GM12878 (cell line): ENCODE results near the gene RCOR1. TPM values are rescaled to one million over a fixed set of nuclear protein-coding genes. Genes with fewer than 3 reads are reported as not detected.

Experiments
- ATAC-seq: fragments of 200-7000 bp; cut with Tn5 transposase; 3 replicates; pipeline ENCODE4 v1.9.1; 2020; ENCODE audit warnings: mild to moderate bottlenecking, moderate library complexity
- BruUV-seq: library from RNA; stranded (reverse); fragments of 400-500 nt; replicated peaks from 2 replicates; lab custom pipeline; 2021; lab: Mats Ljungman, UMichigan
- CTCF ChIA-PET: fragments of 300-600 bp; sonication (Branson Sonifier 250); formaldehyde crosslinking; extraction: SDS; loops from one replicate; lab custom pipeline; 2021; ENCODE audit warnings: inconsistent platforms; lab: Yijun Ruan, JAX
- POLR2A ChIA-PET: fragments of 350-600 bp; formaldehyde crosslinking; extraction: SDS; loops from one replicate; lab custom pipeline; 2021; ENCODE audit warnings: inconsistent platforms; lab: Charles Lee
- RAD21 ChIA-PET: fragments of 300-600 bp; sonication (Branson Sonifier 250); formaldehyde crosslinking; loops from one replicate; lab custom pipeline; 2023; ENCODE audit warnings: antibody characterized with exemption; ENCODE audit not compliant: unreplicated experiment; lab: Charles Lee
- SMC1A ChIA-PET: fragments of 300-600 bp; sonication (Branson Sonifier 250); formaldehyde crosslinking; loops from one replicate; lab custom pipeline; 2023; ENCODE audit not compliant: unreplicated experiment, uncharacterized antibody; lab: Charles Lee
- DNase-seq: peaks from one replicate; pipeline ENCODE4 v3.0.0-alpha.2; 2011; ENCODE audit warnings: low read depth, low spot score
- FAIRE-seq: peaks from 3 replicates; lab custom pipeline; 2011; peaks lifted over from hg19 to GRCh38; lab: Jason Lieb, UNC
- H2AFZ ChIP-seq: 2 replicates; pipeline ENCODE4 v1.6.0; 2011; ENCODE audit warnings: low read depth, low read length, control low read depth; ENCODE audit not compliant: control insufficient read depth
- H3K27ac ChIP-seq: 2 replicates; pipeline ENCODE4 v1.5.1; 2011; ENCODE audit warnings: control low read depth; ENCODE audit not compliant: control insufficient read depth, insufficient read depth
- H3K27me3 ChIP-seq, 2 experiments: replicated peaks in 1 of 2; 2 replicates each; pipeline versions ENCODE4 v1.6.0 to v1.6.1; 2011; ENCODE audit warnings: low read length in 1 of 2; ENCODE audit not compliant: control insufficient read depth in 2 of 2, insufficient read depth in 2 of 2
- H3K36me3 ChIP-seq, 2 experiments: 2 replicates each; pipeline ENCODE4 v1.5.1; 2011; ENCODE audit warnings: low read length in 1 of 2; ENCODE audit not compliant: control insufficient read depth in 2 of 2, insufficient read depth in 2 of 2
- H3K4me1 ChIP-seq: 2 replicates; pipeline ENCODE4 v1.6.1; 2011; ENCODE audit warnings: mild to moderate bottlenecking, low read length, moderate library complexity, mixed read lengths; ENCODE audit not compliant: control insufficient read depth, insufficient read depth
- H3K4me2 ChIP-seq: 2 replicates; pipeline ENCODE4 v1.6.0; 2011; ENCODE audit warnings: control low read depth; ENCODE audit not compliant: control insufficient read depth, insufficient read depth
- H3K4me3 ChIP-seq: fragments of 200-600 bp; sonication (generic); 2 replicates; pipeline ENCODE4 v1.5.1; 2016
- H3K79me2 ChIP-seq: 2 replicates; pipeline ENCODE4 v1.6.0; 2011; ENCODE audit warnings: low read length; ENCODE audit not compliant: control insufficient read depth, insufficient read depth
- H3K9ac ChIP-seq: 2 replicates; pipeline ENCODE4 v1.8.0; 2011; ENCODE audit warnings: low read length, control low read depth, mixed read lengths; ENCODE audit not compliant: control insufficient read depth, insufficient read depth
- H3K9me3 ChIP-seq: replicated peaks from 3 replicates; pipeline ENCODE4 v1.5.1; 2011; ENCODE audit warnings: mild to moderate bottlenecking, low read length; ENCODE audit not compliant: control insufficient read depth, insufficient read depth
- H4K20me1 ChIP-seq: 2 replicates; pipeline ENCODE4 v1.6.0; 2011; ENCODE audit not compliant: control insufficient read depth, insufficient read depth
- ASH2L ChIP-seq: fragments of 300-600, 200-600 bp; sonication (generic); IDR thresholded peaks from 2 replicates; pipeline ENCODE4 v1.6.1; 2017; ENCODE audit warnings: low read depth, mild to moderate bottlenecking, borderline replicate concordance
- BCL11A ChIP-seq: IDR thresholded peaks from 2 replicates; pipeline ENCODE4 v1.6.1; 2011; ENCODE audit warnings: low read depth, low read length
- EZH2 ChIP-seq: IDR thresholded peaks from 2 replicates; pipeline ENCODE4 v1.6.1; 2012; ENCODE audit warnings: low read depth, mild to moderate bottlenecking, control low read depth, inconsistent platforms, low read length, borderline replicate concordance; ENCODE audit not compliant: control insufficient read depth
- GATAD2B ChIP-seq: fragments of 450-650 bp; conservative IDR thresholded peaks from 2 replicates; pipeline ENCODE4 v1.6.1; 2017; ENCODE audit warnings: low read depth, mild to moderate bottlenecking, moderate library complexity
- KDM1A ChIP-seq: fragments of 200-600 bp; sonication (generic); IDR thresholded peaks from 2 replicates; pipeline ENCODE4 v1.6.1; 2016; ENCODE audit warnings: borderline replicate concordance
- NR2F1 ChIP-seq: fragments of 450-650 bp; conservative IDR thresholded peaks from 2 replicates; pipeline ENCODE4 v1.6.1; 2017; ENCODE audit warnings: mild to moderate bottlenecking
- RAD51 ChIP-seq: fragments of 450-650 bp; IDR thresholded peaks from 2 replicates; pipeline ENCODE4 v1.6.1; 2016; ENCODE audit warnings: moderate library complexity, mild to moderate bottlenecking, inconsistent platforms
- RUNX3 ChIP-seq: IDR thresholded peaks from 2 replicates; pipeline ENCODE4 v1.6.1; 2012; ENCODE audit warnings: low read length, inconsistent platforms
- SIN3A ChIP-seq: IDR thresholded peaks from 2 replicates; pipeline ENCODE4 v1.6.1; 2012; ENCODE audit warnings: low read depth, low read length, improper control_type of control experiment
- SIX5 ChIP-seq: IDR thresholded peaks from 2 replicates; pipeline ENCODE4 v1.6.1; 2011; ENCODE audit warnings: mild to moderate bottlenecking, low read depth, low read length, moderate library complexity; ENCODE audit not compliant: severe bottlenecking
- TAF1 ChIP-seq: IDR thresholded peaks from 2 replicates; pipeline ENCODE4 v1.6.1; 2011; ENCODE audit warnings: mild to moderate bottlenecking, low read depth, low read length, borderline replicate concordance
- TCF12 ChIP-seq: IDR thresholded peaks from 2 replicates; pipeline ENCODE4 v1.6.1; 2011; ENCODE audit warnings: low read depth, mild to moderate bottlenecking, low read length
- WRNIP1 ChIP-seq: IDR thresholded peaks from 2 replicates; pipeline ENCODE4 v1.6.1; 2011; ENCODE audit warnings: low read depth, low read length, improper control_type of control experiment, borderline replicate concordance
- YBX1 ChIP-seq: fragments of 450-650 bp; IDR thresholded peaks from 2 replicates; pipeline ENCODE4 v1.6.1; 2016; ENCODE audit warnings: antibody characterized with exemption
- ZNF384 ChIP-seq: IDR thresholded peaks from 2 replicates; pipeline ENCODE4 v1.6.1; 2012; ENCODE audit warnings: low read depth, mild to moderate bottlenecking, low read length, improper control_type of control experiment, borderline replicate concordance
- ZZZ3 ChIP-seq: IDR thresholded peaks from 2 replicates; pipeline ENCODE4 v1.6.1; 2011; ENCODE audit warnings: low read depth; ENCODE audit not compliant: control insufficient read depth, insufficient read length
- WGBS: methylation state at CpG from one replicate; pipeline ENCODE4 v1.1.6; 2016; ENCODE audit warnings: low lambda C conversion rate; ENCODE audit not compliant: insufficient replicate concordance, insufficient coverage; ENCODE audit errors: missing lambda C conversion rate; 5-methylcytosine and 5-hydroxymethylcytosine counted together
- in situ Hi-C: fragments of 300-500 bp; cut with MboI; formaldehyde crosslinking; loops from 9 replicates; pipeline ENCODE4 v1.14.3; 2018; ENCODE audit warnings: mixed read lengths
- intact Hi-C: fragments of 100-400 bp; cut with micrococcal nuclease; formaldehyde crosslinking; loops from one replicate; pipeline ENCODE4 v1.14.2; 2022; ENCODE audit not compliant: unreplicated experiment
- polyA plus RNA-seq, 11 experiments: library from polyadenylated mRNA; depleted of rRNA in 4 of 11; unstranded in 6 of 11; stranded (reverse) in 5 of 11; fragments of >200 nt; fragmentation: Nextera tagmentation in 4 of 11; fragmentation: Illumina TruSeq in 1 of 11; extraction: Ambion mirVana in 4 of 11; extraction: Trizol in 1 of 11; gene quantifications; 1 replicate in 1 of 11; 2 replicates in 10 of 11; pipeline versions ENCODE4 v1.2.1 to v1.2.3, GENCODE V29; 2011 to 2016; ENCODE audit warnings: inconsistent platforms in 2 of 11, missing spikeins in 2 of 11, low read depth in 1 of 11
- total RNA-seq, 4 experiments: library from RNA; depleted of rRNA in 3 of 4; stranded (reverse); fragments of >200 nt in 3 of 4; fragmentation: Illumina TruSeq in 1 of 4; extraction: Trizol in 1 of 4; gene quantifications; 2 replicates each; pipeline versions ENCODE4 v1.2.1 to v1.2.3, GENCODE V29; 2013 to 2021
- TF ChIP-seq, protein P1 (sequence below): fragments of 450-650 bp; IDR thresholded peaks from 2 replicates; pipeline ENCODE4 v1.6.1; 2016; ENCODE audit warnings: mild to moderate bottlenecking
- TF ChIP-seq, protein P2 (sequence below): IDR thresholded peaks from 2 replicates; pipeline ENCODE4 v1.6.1; 2011; ENCODE audit warnings: mild to moderate bottlenecking, low read depth, low read length, moderate library complexity; ENCODE audit not compliant: insufficient replicate concordance
- TF ChIP-seq, protein P3 (sequence below): IDR thresholded peaks from 2 replicates; pipeline ENCODE4 v1.6.1; 2011; ENCODE audit warnings: borderline replicate concordance, low read depth, mild to moderate bottlenecking, moderate library complexity, low read length; ENCODE audit not compliant: insufficient read depth, poor library complexity, severe bottlenecking

Gene RCOR1
- total and polyA plus RNA-seq, 10 of the 15 experiments (the other 5 are each of a cell fraction or from before 2014, with no cell fraction given): 1.6 to 12.2 (median 4.4) TPM

DNA sequence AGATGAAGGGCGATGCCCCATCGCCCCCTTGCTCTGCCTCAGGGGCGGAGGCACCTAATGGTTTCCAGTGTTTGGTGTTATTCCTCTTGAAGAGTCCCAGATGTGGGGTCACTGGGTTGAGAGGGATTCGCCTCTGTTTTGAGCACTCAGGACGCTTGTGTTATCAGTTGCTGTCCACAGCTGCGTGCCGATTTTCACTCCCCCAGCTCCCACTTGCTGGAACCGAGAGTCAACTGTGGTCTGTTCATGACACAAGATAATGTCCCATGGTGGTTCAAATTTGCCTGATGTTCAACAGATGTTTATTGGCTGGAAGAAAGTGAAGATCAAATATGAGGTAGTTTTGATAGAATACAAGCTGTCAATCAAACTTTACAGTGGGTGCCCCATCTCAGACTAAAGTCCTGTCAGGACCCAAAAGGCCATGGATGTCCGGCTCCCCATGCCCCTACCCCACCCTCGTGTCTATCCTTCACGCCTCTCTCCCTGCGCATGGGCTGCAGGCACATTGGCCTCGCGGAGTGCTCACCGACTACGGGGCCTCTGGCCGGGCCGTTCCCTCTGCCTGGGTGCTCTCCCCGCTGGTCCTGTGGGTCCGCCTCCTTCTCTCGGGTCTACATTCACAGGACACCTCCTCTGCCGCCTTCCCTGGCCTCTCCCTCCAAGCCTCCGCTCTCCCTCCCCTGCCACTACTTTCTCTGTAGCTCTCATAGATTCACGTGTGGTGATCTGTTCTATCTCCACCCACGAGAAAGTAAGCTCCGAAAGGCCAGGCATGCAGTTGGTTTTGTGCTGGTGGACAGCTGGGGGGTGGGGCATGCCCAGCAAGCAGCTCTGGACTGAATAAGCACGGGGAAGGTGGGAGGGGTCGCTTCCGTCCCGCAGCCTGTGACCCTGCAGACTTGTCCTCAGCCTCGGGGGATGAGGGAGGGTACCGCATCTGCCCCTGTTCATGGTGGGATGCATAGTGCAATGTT, 178.0 kb downstream of the RCOR1 start:
- DNase-seq (no peak), FAIRE-seq (no peak), ATAC-seq (no peak)
- Histone ChIP-seq H3K4me1 (peaks cover 51% of the 10 kb centered on the region), H3K27me3 (no peaks in the 10 kb centered on the region), H3K9ac (no peak overlapping the region), H2AFZ (no peak overlapping the region), H3K36me3 (no peaks in the 10 kb centered on the region), H3K4me3 (no peak overlapping the region), H3K9me3 (no peaks in the 10 kb centered on the region; the same call in 2 of the 3 replicates), H3K4me2 (no peak overlapping the region), H3K27ac (no peak overlapping the region), H4K20me1 (no peaks in the 10 kb centered on the region), H3K79me2 (no peaks in the 10 kb centered on the region; the same call in none of the 2 replicates)
- ChIA-PET SMC1A (interaction anchor here (0.7 to 7.1 kb wide), 2 partner anchors 74 to 246 kb away, joined by 4 to 119 read pairs; no protein-coding TSS in a partner anchor), POLR2A (interaction anchor here (0.5 to 1.6 kb wide), 2 partner anchors 10 to 75 kb away, joined by 3 to 6 read pairs; no protein-coding TSS in a partner anchor), RAD21 (no interaction called here), CTCF (interaction anchor here (0.6 to 1.0 kb wide), 2 partner anchors 76 to 159 kb away, joined by 3 to 5 read pairs; no protein-coding TSS in a partner anchor)
- intact Hi-C loops: loop anchor here (10.0 kb wide), 1 partner anchor 246 kb away; no protein-coding TSS in a partner anchor
- TF ChIP-seq GATAD2B: no peak
- TF ChIP-seq TAF1: no peak
- TF ChIP-seq SIN3A: no peak
- TF ChIP-seq ZNF384: no peak
- TF ChIP-seq WRNIP1: no peak
- TF ChIP-seq SIX5: no peak
- TF ChIP-seq RAD51: no peak
- peak; percentile 61; the same call in 1 of the 2 replicates for TF ChIP-seq TCF12
- 0 out of 2 replicates have a peak, but pooled peaks have one; percentile 52 for TF ChIP-seq BCL11A
- TF ChIP-seq, protein P1, sequence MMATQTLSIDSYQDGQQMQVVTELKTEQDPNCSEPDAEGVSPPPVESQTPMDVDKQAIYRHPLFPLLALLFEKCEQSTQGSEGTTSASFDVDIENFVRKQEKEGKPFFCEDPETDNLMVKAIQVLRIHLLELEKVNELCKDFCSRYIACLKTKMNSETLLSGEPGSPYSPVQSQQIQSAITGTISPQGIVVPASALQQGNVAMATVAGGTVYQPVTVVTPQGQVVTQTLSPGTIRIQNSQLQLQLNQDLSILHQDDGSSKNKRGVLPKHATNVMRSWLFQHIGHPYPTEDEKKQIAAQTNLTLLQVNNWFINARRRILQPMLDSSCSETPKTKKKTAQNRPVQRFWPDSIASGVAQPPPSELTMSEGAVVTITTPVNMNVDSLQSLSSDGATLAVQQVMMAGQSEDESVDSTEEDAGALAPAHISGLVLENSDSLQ: peak; percentile 91
- no peak for TF ChIP-seq EZH2
- no peak for TF ChIP-seq ZZZ3
- no peak for TF ChIP-seq ASH2L
- TF ChIP-seq, protein P2, sequence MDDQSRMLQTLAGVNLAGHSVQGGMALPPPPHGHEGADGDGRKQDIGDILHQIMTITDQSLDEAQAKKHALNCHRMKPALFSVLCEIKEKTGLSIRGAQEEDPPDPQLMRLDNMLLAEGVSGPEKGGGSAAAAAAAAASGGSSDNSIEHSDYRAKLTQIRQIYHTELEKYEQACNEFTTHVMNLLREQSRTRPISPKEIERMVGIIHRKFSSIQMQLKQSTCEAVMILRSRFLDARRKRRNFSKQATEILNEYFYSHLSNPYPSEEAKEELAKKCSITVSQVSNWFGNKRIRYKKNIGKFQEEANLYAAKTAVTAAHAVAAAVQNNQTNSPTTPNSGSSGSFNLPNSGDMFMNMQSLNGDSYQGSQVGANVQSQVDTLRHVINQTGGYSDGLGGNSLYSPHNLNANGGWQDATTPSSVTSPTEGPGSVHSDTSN: peak; percentile 63
- no peak for TF ChIP-seq KDM1A
- no peak for TF ChIP-seq NR2F1
- TF ChIP-seq YBX1: no peak
- TF ChIP-seq RUNX3: peak; percentile 55
- TF ChIP-seq, protein P3, sequence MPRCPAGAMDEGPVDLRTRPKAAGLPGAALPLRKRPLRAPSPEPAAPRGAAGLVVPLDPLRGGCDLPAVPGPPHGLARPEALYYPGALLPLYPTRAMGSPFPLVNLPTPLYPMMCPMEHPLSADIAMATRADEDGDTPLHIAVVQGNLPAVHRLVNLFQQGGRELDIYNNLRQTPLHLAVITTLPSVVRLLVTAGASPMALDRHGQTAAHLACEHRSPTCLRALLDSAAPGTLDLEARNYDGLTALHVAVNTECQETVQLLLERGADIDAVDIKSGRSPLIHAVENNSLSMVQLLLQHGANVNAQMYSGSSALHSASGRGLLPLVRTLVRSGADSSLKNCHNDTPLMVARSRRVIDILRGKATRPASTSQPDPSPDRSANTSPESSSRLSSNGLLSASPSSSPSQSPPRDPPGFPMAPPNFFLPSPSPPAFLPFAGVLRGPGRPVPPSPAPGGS: no peak
- no TSS peak for BruUV-seq
- in situ Hi-C loops: no loop called here
- 80% methylated on average over 32 of the region's 32 CpGs for WGBS
